NCI-H128 (cell line): ENCODE results near the gene FAM174B.

Experiments
- DNase-seq: peaks from one replicate; lab custom pipeline; 2025; ENCODE audit not compliant: unreplicated experiment; lab: John Stamatoyannopoulos, UW

The FAM174B gene

GRCh38 chr15:92665100-92665555 is 9.6 kb upstream of the FAM174B start:
- DNase-seq = no peak

- DNase-seq = no peak
Observed at GRCh38 chr15:92664178-92664900, 8.8 kb upstream of the FAM174B start.

DNA sequence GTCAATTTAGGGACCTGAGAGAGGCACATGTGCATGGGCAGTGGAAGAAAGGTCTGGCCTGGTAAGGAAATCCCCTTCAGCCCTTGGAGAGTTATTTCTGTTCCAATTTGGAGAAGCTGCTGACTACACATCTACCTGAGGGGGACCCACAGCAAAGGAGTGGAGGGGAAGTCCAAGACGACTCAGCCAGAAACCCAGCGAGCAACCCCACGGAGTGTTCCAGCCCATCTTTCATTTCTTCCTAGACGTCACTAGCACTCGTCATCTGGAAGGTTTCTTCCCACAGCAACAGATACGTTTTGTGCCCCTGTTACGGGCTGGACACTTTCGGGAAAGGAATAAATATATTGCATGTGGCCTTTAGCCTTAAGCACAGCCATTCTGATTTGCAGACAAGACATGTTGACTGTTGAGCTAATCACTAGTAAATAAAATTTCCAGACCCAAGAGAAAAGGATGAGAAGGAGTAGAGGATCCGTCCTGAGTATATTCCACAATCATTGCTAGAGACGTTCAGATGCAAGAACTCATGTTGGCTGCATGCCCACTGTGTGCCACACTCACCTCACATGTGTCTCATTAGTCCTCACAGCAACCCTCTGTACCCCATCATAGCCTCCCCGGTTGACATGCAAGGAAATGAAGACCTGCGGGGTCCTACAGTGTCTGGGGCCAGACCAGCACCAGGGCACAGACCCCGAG is 7.8 kb upstream of the FAM174B start:
- DNase-seq = no peak

DNA sequence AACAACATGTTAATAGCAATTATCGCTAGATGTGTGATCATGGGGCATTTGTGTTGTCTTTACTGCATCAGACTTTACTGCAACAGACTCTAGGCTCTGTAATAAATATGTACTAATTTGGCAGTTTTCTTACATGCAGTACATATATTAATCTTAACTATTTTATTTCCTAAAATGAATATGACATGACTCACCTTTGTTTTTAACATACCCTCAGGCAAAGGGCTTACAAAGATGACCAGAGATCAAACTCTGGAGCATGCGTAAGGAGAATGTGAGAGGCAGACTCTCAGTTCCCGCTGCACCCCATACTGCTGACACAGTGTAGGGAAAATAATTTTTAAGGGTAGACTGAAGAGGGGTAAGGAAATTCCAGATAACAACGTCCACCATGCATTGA is 7.2 kb upstream of the FAM174B start:
- DNase-seq = no peak

DNA sequence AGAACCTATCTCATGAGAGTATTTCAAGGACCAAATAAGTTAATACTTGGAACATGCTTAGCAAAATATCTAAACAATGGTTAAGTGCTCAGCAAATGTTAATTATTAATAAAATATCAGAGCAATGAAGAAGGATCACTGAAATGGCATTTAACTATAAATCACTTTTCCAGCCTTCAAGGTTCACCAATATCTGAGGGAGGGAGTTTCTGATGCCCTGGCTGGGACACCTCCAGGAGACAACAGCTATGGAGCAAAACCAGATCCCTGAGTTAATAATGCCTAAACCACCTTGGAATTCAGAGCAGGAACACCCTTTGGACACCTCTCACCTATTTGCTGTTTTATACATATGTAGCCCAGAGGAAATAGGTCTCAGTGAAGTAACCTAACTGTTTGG is 6.4 kb upstream of the FAM174B start:
- DNase-seq = no peak

DNA sequence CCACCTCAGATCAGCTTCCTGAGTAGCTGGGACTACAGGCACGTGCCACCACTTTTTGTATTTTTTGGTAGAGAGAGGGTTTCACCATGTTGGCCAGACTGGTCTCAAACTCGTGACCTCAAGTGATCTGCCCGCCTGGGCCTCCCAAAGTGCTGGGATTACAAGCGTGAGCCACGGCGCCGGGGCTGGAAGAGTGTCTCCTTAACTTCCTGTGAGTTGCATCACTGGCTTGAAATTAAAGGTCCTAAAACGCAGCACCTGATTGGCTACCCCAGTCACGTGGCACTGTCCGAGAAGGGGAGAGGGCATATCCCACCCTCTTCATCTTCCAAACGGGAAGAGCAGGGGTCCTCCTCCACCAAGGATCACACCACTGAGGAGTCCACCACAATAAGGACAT is 5.5 kb upstream of the FAM174B start:
- no peak for DNase-seq

GRCh38 chr15:92657486-92657885 is 1.9 kb upstream of the FAM174B start:
- no peak for DNase-seq

GRCh38 chr15:92656089-92656488 is 514 bp upstream of the FAM174B start:
- DNase-seq = no peak

DNA sequence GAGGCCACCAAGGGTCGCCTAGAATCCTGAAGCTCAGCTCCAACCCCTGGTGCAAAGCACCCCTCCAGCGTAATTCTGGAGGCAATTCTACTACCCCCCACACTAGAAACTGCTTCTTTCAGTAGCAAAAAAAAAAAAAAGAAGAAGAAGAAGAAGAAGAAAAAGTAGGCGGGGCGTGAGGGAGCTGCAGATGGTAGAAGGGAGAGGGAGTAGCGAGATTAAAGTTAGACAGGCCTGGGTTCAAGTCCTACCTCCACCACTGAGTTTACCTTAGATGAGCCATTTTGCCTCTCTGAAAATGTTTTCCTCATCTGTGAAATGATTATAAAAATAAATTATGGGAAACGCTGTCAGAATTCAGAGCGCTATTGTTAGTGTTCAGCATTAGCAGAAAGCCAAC is 913 bp downstream of the FAM174B start:
- no peak for DNase-seq

DNA sequence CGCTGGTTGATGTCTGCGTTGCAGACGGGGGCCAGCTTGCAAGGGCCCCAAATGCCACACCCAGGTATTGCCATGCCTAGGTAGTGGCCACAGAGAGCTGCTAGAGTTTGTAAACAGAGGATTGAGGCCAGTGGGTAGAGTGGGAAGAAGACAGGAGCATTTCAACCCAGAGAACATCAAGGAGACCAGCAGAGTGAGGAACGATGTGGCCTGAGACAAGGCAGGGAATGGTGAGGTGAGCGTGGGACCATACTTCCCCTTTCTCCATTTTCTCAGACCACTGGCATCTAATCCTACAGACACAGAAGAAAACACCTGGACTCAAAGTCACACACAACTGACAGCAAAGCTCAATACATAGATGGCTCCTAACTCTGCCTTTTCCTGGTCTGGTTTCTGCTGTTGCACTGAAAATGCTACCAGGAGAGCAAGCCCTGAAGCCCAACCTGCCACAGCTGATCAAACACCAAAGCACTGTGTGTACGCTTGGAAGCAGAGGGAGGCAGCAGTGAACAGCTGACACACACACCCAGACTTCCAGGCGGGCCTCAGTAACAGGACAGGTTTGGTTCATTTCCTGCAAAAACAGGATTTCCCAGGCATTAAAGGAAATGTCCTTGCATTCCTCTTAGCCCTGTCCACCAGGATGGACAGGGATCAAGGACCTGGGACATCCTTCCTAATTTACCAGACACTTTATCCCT is 1.6 kb downstream of the FAM174B start:
- DNase-seq = no peak

DNA sequence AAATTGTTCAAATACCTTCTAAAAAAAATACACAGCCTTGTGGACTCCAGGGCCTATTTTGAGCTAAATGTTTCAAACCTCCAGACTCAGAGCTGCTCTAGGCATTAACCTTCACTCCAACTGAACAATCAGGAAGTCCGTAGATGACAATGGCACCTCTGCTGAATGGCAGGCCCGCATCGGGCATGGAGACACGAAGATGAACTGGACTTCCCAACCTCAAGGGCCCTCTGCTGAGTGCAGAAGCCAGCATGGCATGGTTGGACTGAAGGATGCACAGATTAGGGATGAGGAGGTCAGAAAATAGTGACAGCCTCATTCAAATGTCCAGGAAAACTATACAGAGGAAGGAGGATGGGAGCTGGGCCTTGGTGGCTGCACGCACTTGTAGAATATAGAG is 2.2 kb downstream of the FAM174B start:
- DNase-seq = no peak

DNA sequence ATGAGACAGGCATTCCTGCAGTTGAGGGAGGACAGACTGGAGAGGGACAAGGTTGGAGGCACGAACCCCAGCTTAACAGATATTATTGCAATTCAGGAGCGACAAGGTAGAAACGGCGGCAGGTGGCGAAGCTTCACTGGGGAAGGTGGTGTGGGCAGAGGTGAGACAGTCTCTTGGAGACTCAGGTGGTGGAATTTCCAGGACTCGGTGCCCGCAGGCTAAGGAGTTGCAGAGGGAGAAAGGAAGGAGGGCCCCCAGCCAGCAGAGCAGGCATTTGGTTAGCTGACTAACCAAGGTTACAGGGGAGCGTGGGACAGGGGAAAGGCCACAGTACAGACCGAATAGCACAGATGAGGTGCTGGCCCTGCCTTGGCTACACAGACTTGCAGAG is 3.0 kb downstream of the FAM174B start:
- DNase-seq = no peak

DNA sequence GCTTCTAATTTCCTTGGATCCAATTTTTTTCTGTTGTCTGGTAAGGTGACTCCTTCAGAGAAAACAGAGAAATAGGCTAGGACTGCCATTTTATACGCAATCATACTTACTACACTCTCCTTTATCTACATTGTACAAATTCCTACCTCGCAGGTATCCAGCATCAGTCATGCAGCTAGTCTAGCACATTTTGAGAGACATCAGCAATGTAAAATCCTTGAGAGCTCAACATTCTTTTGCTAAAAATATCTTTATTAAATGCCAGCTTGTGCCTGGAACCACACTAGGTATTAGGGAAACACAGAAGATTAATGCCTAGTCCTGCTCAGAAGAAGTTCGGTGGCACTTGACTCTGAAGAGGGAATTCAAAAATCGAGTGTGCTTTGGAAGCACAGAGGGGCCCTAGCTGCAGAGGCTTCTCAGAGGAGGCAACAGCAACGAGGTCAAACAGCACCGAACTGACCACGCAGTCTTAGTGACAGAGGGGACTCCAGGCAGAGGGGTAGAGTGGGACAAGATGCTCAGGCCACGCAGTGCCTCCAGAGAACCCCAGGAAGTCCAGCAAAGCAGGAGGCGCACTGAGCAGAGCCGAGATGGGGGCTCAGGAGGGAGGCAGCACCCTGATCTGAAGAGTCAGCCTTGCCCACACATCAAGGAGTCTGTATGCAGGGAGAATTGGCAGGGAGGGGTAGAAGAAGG is 3.5 kb downstream of the FAM174B start:
- no peak for DNase-seq

GRCh38 chr15:92650966-92651365 is 4.6 kb downstream of the FAM174B start:
- DNase-seq = no peak

GRCh38 chr15:92650256-92650655 is 5.3 kb downstream of the FAM174B start:
- DNase-seq = no peak

DNA sequence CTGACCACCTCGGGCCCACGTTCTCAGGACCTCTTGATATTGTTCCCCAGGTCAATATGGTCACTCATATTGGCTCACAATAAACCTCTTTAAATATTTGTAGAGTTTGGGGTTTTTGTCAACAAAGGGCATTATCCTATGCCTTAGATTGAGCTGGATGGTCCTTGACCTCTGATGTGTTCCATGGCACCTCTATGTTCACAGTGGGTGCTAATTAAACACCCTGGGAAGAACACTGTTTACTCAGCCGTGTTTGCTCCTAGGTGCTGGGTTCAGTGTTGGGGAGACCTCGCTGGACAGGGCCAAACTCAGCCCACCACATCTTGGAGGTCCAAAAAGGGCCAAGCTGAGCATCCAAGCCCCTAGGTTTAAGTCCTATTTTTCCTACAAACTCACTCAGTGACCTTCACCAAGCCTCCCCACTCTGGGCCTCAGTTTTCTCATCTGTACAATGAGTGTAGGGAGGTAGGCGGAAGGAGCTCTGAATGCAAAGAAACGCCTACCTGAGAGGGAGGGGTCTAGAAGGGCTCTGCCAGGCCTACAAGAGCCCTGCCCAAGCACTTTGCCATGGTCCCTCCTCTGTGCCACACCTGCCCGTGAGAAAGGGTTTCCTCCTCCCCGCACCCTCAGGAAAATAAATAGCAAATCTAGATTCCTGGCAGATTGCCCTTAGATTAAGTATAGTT is 7.2 kb downstream of the FAM174B start:
- DNase-seq = no peak

GRCh38 chr15:92647467-92648163 is 8.0 kb downstream of the FAM174B start:
- no peak for DNase-seq

DNA sequence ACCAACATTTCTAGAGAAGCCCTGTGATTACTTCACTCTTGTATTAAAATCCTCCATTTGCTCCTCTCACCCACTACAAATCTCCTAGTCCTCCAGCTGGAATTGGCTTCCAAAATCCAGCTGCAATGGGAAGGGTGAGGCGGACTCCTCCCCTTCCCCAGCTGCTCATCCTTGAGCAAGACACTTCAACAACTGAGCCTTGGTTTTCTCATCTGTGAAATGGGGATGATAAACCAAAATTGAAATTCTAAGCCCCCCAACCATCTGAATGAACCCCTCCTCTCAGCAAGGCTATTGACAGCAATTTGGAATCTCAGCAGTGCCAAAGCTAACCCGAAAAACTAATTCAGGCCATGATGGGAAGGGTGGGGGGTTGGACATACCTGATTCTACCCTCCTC is 9.4 kb downstream of the FAM174B start:
- no peak for DNase-seq

DNA sequence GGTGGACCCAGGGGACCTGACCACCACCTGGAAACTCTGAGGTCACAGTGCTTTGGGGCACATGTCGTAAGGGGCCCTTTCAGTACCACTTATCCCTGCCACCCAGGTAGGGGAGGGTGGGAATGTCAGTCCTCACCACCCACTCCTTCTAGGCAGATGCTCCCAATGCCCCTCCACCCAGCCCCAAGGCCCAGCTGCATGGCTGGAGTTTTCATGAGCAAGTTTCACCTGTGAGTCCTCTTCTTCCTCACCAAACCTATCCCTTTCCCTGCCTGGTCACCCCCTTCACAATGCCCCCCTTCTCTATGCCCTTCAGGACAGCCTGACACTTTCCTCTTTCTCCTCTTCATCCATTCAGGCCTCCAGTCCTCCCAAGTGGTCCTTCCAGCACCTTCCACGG is 9.8 kb downstream of the FAM174B start:
- DNase-seq = no peak

DNA sequence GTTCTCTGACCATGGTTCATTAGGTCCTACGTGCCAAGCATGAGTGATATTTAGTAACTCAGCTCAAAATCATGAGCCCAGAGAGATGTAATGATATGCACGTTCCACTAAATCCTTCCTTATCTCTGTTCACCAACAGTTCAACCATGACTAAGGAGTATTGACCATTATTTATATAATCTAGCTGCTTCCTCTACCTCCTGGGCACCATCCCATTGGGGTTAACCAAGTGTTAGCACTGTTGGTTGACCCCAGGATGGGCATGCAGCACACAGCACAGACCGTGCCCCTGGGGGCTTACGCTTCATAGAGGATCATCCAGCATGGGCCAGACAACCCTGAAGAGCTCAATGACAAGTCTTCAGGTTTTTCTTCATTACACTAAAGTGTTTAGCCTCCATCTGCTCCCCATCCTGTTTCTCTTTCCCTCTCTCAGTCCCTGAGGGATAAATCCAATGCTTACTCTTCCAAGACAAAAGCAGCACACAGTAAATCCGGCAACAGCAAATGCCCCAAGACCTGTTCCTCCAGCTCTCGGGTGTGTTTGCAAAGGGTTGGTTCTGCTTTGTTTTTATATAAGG is 10.4 kb downstream of the FAM174B start:
- DNase-seq = no peak
